HCT116 (cell line): ENCODE data around the gene TANGO6. TPM values are rescaled to one million over a fixed set of nuclear protein-coding genes. Genes with fewer than 3 reads are reported as not detected.
"Not testable (repeated sequence)": the region's sequence is repeated elsewhere in the genome, so short reads cannot be mapped to it uniquely, and the experiment has no call there.

Experiments used
- ATAC-seq: fragments of 200-7000 bp; cut with Tn5 transposase; 2 replicates; pipeline ENCODE4 v1.9.1; 2020; ENCODE audit warnings: mild to moderate bottlenecking, moderate library complexity
- BruUV-seq: library from RNA; stranded (reverse); fragments of 400-500 nt; replicated peaks from 2 replicates; lab custom pipeline; 2021; lab: Mats Ljungman, UMichigan
- CTCF ChIA-PET: fragments of 300-600 bp; sonication (Branson Sonifier 250); formaldehyde crosslinking; loops from one replicate; lab custom pipeline; 2021; ENCODE audit warnings: antibody characterized with exemption; lab: Charles Lee
- POLR2A ChIA-PET: fragments of 300-600, 350-600 bp; sonication (Branson Sonifier 250); formaldehyde crosslinking; loops from one replicate; lab custom pipeline; 2021; ENCODE audit warnings: antibody characterized with exemption; lab: Charles Lee
- RAD21 ChIA-PET, 2 experiments: fragments of 300-600 bp; sonication (Branson Sonifier 250); formaldehyde crosslinking; loops; one replicate each; lab custom pipeline; 2023; ENCODE audit warnings: low total read pairs in 2 of 2; ENCODE audit not compliant: uncharacterized antibody in 2 of 2, unreplicated experiment in 2 of 2, low non-redundant PET in 1 of 2; lab: Charles Lee
- DNase-seq: peaks from one replicate; pipeline ENCODE4 v3.0.0-alpha.2; 2010; ENCODE audit warnings: low read depth, low spot score
- H2AFZ ChIP-seq: fragments of 200-600 bp; shearing (Covaris generic), sonication (generic); 2 replicates; pipeline ENCODE4 v1.6.1; 2017; ENCODE audit warnings: low read depth, mixed run types, mixed read lengths, antibody characterized with exemption, low read length; ENCODE audit not compliant: poor library complexity, severe bottlenecking
- H3K27ac ChIP-seq: 2 replicates; pipeline ENCODE4 v1.5.1; 2012; ENCODE audit warnings: low read depth, low read length
- H3K27me3 ChIP-seq: fragments of 200-600 bp; sonication (generic); 2 replicates; pipeline ENCODE4 v1.6.1; 2016; ENCODE audit warnings: mixed run types, low read length, mixed read lengths; ENCODE audit not compliant: insufficient read depth
- H3K36me3 ChIP-seq, 2 experiments: fragments of 200-500 bp in 1 of 2; fragments of 200-600 bp in 1 of 2; sonication (Bioruptor generic) in 1 of 2; sonication (generic) in 1 of 2; 2 replicates each; pipeline versions ENCODE4 v1.5.1 to v1.6.1; 2014 to 2016; ENCODE audit warnings: low read length in 2 of 2, inconsistent platforms in 1 of 2, mixed read lengths in 1 of 2, mixed run types in 1 of 2; ENCODE audit not compliant: insufficient read depth in 2 of 2, control insufficient read depth in 1 of 2
- H3K4me1 ChIP-seq, 2 experiments: fragments of 200-600 bp in 1 of 2; sonication (generic) in 1 of 2; 2 replicates each; pipeline versions ENCODE4 v1.5.1 to v1.6.1; 2012 to 2017; ENCODE audit warnings: low read length in 2 of 2, inconsistent platforms in 1 of 2, mild to moderate bottlenecking in 1 of 2, mixed read lengths in 1 of 2, mixed run types in 1 of 2, moderate library complexity in 1 of 2; ENCODE audit not compliant: insufficient read depth in 2 of 2, control insufficient read depth in 1 of 2
- H3K4me2 ChIP-seq: fragments of 200-600 bp; sonication (generic); 2 replicates; pipeline ENCODE4 v1.6.1; 2017; ENCODE audit warnings: mixed run types, low read length, mixed read lengths
- H3K4me3 ChIP-seq, 2 experiments: fragments of 200-600 bp in 1 of 2; sonication (generic) in 1 of 2; replicated peaks in 1 of 2; 2 replicates each; pipeline ENCODE4 v1.5.1; 2011 to 2016; ENCODE audit warnings: low read length in 2 of 2, control low read depth in 1 of 2, low read depth in 1 of 2, mild to moderate bottlenecking in 1 of 2, mixed read lengths in 1 of 2, mixed run types in 1 of 2
- H3K79me2 ChIP-seq: fragments of 200-600 bp; sonication (generic); 2 replicates; pipeline ENCODE4 v1.6.1; 2017; ENCODE audit warnings: mild to moderate bottlenecking, mixed run types, low read length, moderate library complexity, mixed read lengths; ENCODE audit not compliant: insufficient read depth
- H3K9ac ChIP-seq: fragments of 200-600 bp; sonication (generic); 2 replicates; pipeline ENCODE4 v1.6.1; 2016; ENCODE audit warnings: low read length, mixed read lengths
- H3K9me2 ChIP-seq: fragments of 200-600 bp; sonication (generic), shearing (Covaris generic); 2 replicates; pipeline ENCODE4 v1.6.1; 2017; ENCODE audit warnings: mixed run types, mild to moderate bottlenecking, moderate library complexity; ENCODE audit not compliant: insufficient read depth
- H3K9me3 ChIP-seq, 2 experiments: fragments of 200-500 bp in 1 of 2; fragments of 200-600 bp in 1 of 2; sonication (Bioruptor generic) in 1 of 2; sonication (generic) in 1 of 2; 2 replicates each; pipeline ENCODE4 v1.6.1; 2014 to 2017; ENCODE audit warnings: low read length in 2 of 2, mixed read lengths in 2 of 2, inconsistent platforms in 1 of 2, low read depth in 1 of 2, mild to moderate bottlenecking in 1 of 2, mixed run types in 1 of 2, moderate library complexity in 1 of 2; ENCODE audit not compliant: control insufficient read depth in 1 of 2, insufficient read depth in 1 of 2
- H4K20me1 ChIP-seq: fragments of 200-600 bp; sonication (generic), shearing (Covaris generic); 2 replicates; pipeline ENCODE4 v1.6.1; 2017; ENCODE audit warnings: mixed run types, mild to moderate bottlenecking, moderate library complexity; ENCODE audit not compliant: insufficient read depth
- EZH2phosphoT487 ChIP-seq: fragments of 200-600 bp; IDR thresholded peaks from 2 replicates; pipeline ENCODE4 v1.6.1; 2018; ENCODE audit warnings: antibody characterized with exemption, borderline replicate concordance
- POLR2A ChIP-seq: IDR thresholded peaks from 2 replicates; pipeline ENCODE4 v1.7.0; 2011; ENCODE audit warnings: borderline replicate concordance; ENCODE audit not compliant: insufficient read depth, insufficient read length; ENCODE audit errors: extremely low read depth
- POLR2AphosphoS5 ChIP-seq: IDR thresholded peaks from 2 replicates; pipeline ENCODE4 v1.6.1; 2011; ENCODE audit warnings: mild to moderate bottlenecking, low read depth, low read length, moderate library complexity
- RAD21 ChIP-seq: IDR thresholded peaks from 2 replicates; pipeline ENCODE4 v1.6.1; 2012; ENCODE audit warnings: low read depth, mild to moderate bottlenecking
- ZNF274 ChIP-seq: fragments of 200-500 bp; sonication (Bioruptor generic); IDR thresholded peaks from 2 replicates; pipeline ENCODE4 v1.6.1; 2014; ENCODE audit warnings: mild to moderate bottlenecking, low read depth, low read length, inconsistent platforms
- intact Hi-C: fragments of 100-400 bp; cut with micrococcal nuclease; formaldehyde crosslinking; loops from 2 replicates; pipeline ENCODE4 v1.10.0; 2022
- total RNA-seq: library from RNA; stranded (reverse); gene quantifications from one replicate; pipeline ENCODE4 v1.2.1, GENCODE V29; 2021; ENCODE audit not compliant: unreplicated experiment
- TF ChIP-seq, protein P1 (sequence below), 3 experiments: fragments of 200-600 bp in 1 of 3; sonication (generic) in 1 of 3; IDR thresholded peaks in 2 of 3; conservative IDR thresholded peaks in 1 of 3; 2 replicates each; pipeline ENCODE4 v1.5.1; 2012 to 2017; ENCODE audit warnings: low read depth in 2 of 3, low read length in 2 of 3, antibody characterized with exemption in 1 of 3, borderline replicate concordance in 1 of 3, control low read depth in 1 of 3, mild to moderate bottlenecking in 1 of 3, mixed read lengths in 1 of 3, mixed run types in 1 of 3, moderate library complexity in 1 of 3; ENCODE audit not compliant: insufficient read depth in 1 of 3

Gene TANGO6
- total RNA-seq, 1 experiment from 2014 or later = 16.4 TPM

DNA sequence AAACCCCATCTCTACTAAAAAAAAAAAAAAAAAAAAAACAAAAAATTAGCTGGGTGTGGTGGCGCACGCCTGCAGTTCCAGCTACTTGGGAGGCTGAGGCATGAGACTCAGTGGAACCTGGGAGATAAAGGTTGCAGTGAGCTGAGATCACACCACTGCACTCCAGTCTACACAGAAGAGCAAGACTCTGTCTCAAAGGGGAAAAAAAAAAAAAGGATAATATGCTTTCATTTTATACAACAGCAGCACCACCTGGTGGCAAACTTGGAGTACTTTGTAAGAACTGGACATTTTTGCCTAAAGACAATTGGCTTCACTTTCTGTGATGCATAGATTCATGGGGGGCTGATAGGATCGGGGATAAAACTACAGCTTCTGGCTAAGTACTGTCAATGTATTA lies 280.6 kb downstream of the TANGO6 start:
- H2AFZ ChIP-seq = no peak overlapping the region
- POLR2A ChIA-PET = interaction anchor here (0.6 to 1.1 kb wide), 3 partner anchors 11 to 1322 kb away, joined by 3 to 4 read pairs (median 4); no protein-coding TSS in a partner anchor
- no peak overlapping the region for H3K9ac ChIP-seq
- H3K9me2 ChIP-seq = no peaks in the 10 kb centered on the region
- H3K4me2 ChIP-seq = no peak overlapping the region
- intact Hi-C loops = loop anchor here (1.0 to 10.0 kb wide), 7 partner anchors 127 to 599 kb away; no protein-coding TSS in a partner anchor
- no peak overlapping the region for H3K27ac ChIP-seq
- peaks cover 14 to 29% of the 10 kb centered on the region in 2 experiments for H3K36me3 ChIP-seq
- CTCF ChIA-PET = interaction anchor here (0.7 to 3.1 kb wide), 10 partner anchors 11 to 533 kb away, joined by 3 to 17 read pairs (median 4); partner anchors contain the start of gene HAS3
- H4K20me1 ChIP-seq = no peaks in the 10 kb centered on the region; the same call in 1 of the 2 replicates
- H3K79me2 ChIP-seq = peaks cover 81% of the 10 kb centered on the region
- peaks cover 0 to 10% of the 10 kb centered on the region in 2 experiments; a peak in 2 of 4 replicates for H3K4me1 ChIP-seq
- no TSS peak for BruUV-seq
- no peaks in the 10 kb centered on the region for H3K9me3 ChIP-seq
- H3K27me3 ChIP-seq = no peaks in the 10 kb centered on the region
- no peak for TF ChIP-seq ZNF274
- TF ChIP-seq EZH2phosphoT487 = no peak
- TF ChIP-seq POLR2AphosphoS5 = peak; percentile 34; the same call in 1 of the 2 replicates
- peak; percentile 86 for TF ChIP-seq RAD21
- TF ChIP-seq POLR2A = no peak
- TF ChIP-seq, protein P1, sequence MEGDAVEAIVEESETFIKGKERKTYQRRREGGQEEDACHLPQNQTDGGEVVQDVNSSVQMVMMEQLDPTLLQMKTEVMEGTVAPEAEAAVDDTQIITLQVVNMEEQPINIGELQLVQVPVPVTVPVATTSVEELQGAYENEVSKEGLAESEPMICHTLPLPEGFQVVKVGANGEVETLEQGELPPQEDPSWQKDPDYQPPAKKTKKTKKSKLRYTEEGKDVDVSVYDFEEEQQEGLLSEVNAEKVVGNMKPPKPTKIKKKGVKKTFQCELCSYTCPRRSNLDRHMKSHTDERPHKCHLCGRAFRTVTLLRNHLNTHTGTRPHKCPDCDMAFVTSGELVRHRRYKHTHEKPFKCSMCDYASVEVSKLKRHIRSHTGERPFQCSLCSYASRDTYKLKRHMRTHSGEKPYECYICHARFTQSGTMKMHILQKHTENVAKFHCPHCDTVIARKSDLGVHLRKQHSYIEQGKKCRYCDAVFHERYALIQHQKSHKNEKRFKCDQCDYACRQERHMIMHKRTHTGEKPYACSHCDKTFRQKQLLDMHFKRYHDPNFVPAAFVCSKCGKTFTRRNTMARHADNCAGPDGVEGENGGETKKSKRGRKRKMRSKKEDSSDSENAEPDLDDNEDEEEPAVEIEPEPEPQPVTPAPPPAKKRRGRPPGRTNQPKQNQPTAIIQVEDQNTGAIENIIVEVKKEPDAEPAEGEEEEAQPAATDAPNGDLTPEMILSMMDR (IDR thresholded peaks at IDR 0.05 in 2 of 3, conservative IDR thresholded peaks at IDR 0.05 in 1 of 3; ENCODE audit: borderline replicate concordance in 1 of 3, insufficient read depth in 1 of 3, low read depth in 2 of 3, low read length in 2 of 3) = peak; percentile 56 to 72 (median 62); a peak in 5 of 6 replicates
- ATAC-seq (peak; percentile 45), DNase-seq (no peak)
- RAD21 ChIA-PET = interaction anchor here (0.8 to 1.8 kb wide), 5 partner anchors 12 to 276 kb away, joined by 3 to 10 read pairs (median 3); partner anchors contain the start of gene HAS3 (in 1 of the 2)
- H3K4me3 ChIP-seq = no peak overlapping the region

DNA sequence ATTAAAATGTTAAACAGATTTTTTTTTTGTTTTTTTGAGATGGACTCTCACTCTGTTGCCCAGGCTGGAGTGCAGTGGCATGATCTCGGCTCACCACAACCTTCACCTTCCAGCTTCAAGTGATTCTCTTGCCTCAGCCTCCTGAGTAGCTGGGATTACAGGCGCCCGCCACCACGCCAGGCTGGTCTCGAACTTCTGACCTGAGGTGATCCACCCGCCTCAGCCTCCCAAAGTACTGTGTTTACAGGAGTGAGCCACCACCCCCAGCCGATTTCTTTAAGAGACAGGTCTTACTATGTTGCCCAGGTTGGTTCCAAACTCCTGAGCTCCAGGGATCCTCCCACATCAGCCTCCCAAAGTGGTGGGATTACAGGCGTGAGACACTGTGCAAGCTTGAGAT lies 281.1 kb downstream of the TANGO6 start:
- ATAC-seq, H3K9ac ChIP-seq, H3K27ac ChIP-seq, H3K27me3 ChIP-seq, H2AFZ ChIP-seq, DNase-seq, H3K4me3 ChIP-seq, H3K4me2 ChIP-seq, H3K9me3 ChIP-seq, POLR2A ChIA-PET, H3K9me2 ChIP-seq, BruUV-seq, H4K20me1 ChIP-seq, H3K4me1 ChIP-seq: not testable (repeated sequence)
- peaks cover 14 to 26% of the 10 kb centered on the region in 2 experiments for H3K36me3 ChIP-seq
- peaks cover 83% of the 10 kb centered on the region for H3K79me2 ChIP-seq
- ChIA-PET RAD21 (interaction anchor here in 1 of 2 experiments (1.0 to 1.8 kb wide), 3 partner anchors 19 to 222 kb away, joined by 3 to 10 read pairs (median 4); partner anchors contain the start of gene HAS3), CTCF (interaction anchor here (0.7 to 3.1 kb wide), 10 partner anchors 12 to 277 kb away, joined by 3 to 17 read pairs (median 6); partner anchors contain the start of gene HAS3)
- intact Hi-C loops = loop anchor here (1.0 to 10.0 kb wide), 7 partner anchors 127 to 600 kb away; no protein-coding TSS in a partner anchor

DNA sequence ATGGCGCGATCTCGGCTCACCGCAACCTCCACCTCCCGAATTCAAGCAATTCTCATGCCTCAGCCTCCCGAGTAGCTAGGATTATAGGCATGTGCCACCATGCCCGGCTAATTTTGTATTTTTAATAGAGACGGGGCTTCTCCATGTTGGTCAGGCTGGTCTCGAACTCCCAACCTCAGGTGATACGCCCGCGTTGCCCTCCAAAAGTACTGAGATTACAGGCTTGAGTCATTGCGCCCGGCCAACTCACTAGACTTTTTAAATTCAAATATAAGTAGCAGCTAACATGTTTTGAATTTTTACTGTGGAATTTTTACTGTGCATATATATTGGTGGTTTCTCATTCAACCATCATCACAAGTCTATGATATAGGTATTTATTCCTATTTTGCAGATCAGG lies 281.6 kb downstream of the TANGO6 start:
- POLR2A ChIA-PET, H3K9me3 ChIP-seq, H3K4me1 ChIP-seq, H3K27me3 ChIP-seq, H2AFZ ChIP-seq, H3K4me3 ChIP-seq, H3K27ac ChIP-seq, H4K20me1 ChIP-seq, H3K4me2 ChIP-seq, H3K9ac ChIP-seq, ATAC-seq, RAD21 ChIA-PET, DNase-seq, H3K9me2 ChIP-seq, BruUV-seq: not testable (repeated sequence)
- CTCF ChIA-PET = interaction anchor here (1.5 to 3.1 kb wide), 5 partner anchors 12 to 278 kb away, joined by 3 to 16 read pairs (median 6); partner anchors contain the start of gene HAS3
- intact Hi-C loops = loop anchor here (1.0 to 10.0 kb wide), 7 partner anchors 128 to 600 kb away; no protein-coding TSS in a partner anchor
- Histone ChIP-seq H3K79me2 (peaks cover 89% of the 10 kb centered on the region), H3K36me3 (peaks cover 11 to 23% of the 10 kb centered on the region in 2 experiments)
